ENCODE results near the gene TOMM20. TPM values are rescaled to one million over a fixed set of nuclear protein-coding genes. Genes with fewer than 3 reads are reported as not detected.

The TOMM20 gene
- total and polyA plus RNA-seq, 4 experiments from 2014 or later = 64.4 to 108 (median 86.4) TPM

Other genes starting within 250 kb of the TOMM20 start
- 100 to 1,000 TPM; 120 TPM for gene RBM34, start 32.4 kb upstream of the TOMM20 start, total RNA-seq
- 10 to 100 TPM; 55.2 to 79.8 TPM for gene RBM34, start 32.4 kb upstream of the TOMM20 start, polyA plus RNA-seq
- gene ARID4B, start 199.3 kb upstream of the TOMM20 start, total RNA-seq = 10 to 100 TPM; 95.5 to 99.5 TPM
- 10 to 100 TPM; 34.8 to 86.1 TPM for gene ARID4B, start 199.3 kb upstream of the TOMM20 start, polyA plus RNA-seq
- gene GGPS1, start 199.7 kb upstream of the TOMM20 start, total RNA-seq = 10 to 100 TPM; 50.3 to 52.5 TPM
- gene GGPS1, start 199.7 kb upstream of the TOMM20 start, polyA plus RNA-seq = 10 to 100 TPM; 77.9 to 79.5 TPM
- 10 to 100 TPM; 17.0 to 17.5 TPM for gene TBCE, start 238.6 kb upstream of the TOMM20 start, total RNA-seq
- gene TBCE, start 238.6 kb upstream of the TOMM20 start, polyA plus RNA-seq = 10 to 100 TPM; 18.6 to 19.1 TPM

Measured in CD4-positive, alpha-beta memory T cell (primary cell).